ENCODE results near the gene EPHB2.

- TF ChIP-seq, protein P1, sequence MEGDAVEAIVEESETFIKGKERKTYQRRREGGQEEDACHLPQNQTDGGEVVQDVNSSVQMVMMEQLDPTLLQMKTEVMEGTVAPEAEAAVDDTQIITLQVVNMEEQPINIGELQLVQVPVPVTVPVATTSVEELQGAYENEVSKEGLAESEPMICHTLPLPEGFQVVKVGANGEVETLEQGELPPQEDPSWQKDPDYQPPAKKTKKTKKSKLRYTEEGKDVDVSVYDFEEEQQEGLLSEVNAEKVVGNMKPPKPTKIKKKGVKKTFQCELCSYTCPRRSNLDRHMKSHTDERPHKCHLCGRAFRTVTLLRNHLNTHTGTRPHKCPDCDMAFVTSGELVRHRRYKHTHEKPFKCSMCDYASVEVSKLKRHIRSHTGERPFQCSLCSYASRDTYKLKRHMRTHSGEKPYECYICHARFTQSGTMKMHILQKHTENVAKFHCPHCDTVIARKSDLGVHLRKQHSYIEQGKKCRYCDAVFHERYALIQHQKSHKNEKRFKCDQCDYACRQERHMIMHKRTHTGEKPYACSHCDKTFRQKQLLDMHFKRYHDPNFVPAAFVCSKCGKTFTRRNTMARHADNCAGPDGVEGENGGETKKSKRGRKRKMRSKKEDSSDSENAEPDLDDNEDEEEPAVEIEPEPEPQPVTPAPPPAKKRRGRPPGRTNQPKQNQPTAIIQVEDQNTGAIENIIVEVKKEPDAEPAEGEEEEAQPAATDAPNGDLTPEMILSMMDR (conservative IDR thresholded peaks at IDR 0.05; ENCODE audit: low read length): no peak
- TF ChIP-seq EZH2phosphoT487 (IDR thresholded peaks at IDR 0.05; ENCODE audit: borderline replicate concordance): no peak
These were observed 81.2 kb downstream of the EPHB2 start for GRCh38 chr1:22791831-22792347.

All from Loucy (cell line).